Muscle of leg (tissue), 11 donors: ENCODE results near the gene ELK3. TPM values are rescaled to one million over a fixed set of nuclear protein-coding genes. Genes with fewer than 3 reads are reported as not detected.

Experiments
- DNase-seq: peaks from one replicate; pipeline ENCODE4 v3.0.0; 2013
- H3K27ac ChIP-seq: one replicate; pipeline ENCODE4 v1.5.1; 2013; ENCODE audit warnings: mild to moderate bottlenecking, low read length, control low read depth
- H3K27me3 ChIP-seq: one replicate; pipeline ENCODE4 v1.6.1; 2013; ENCODE audit warnings: low read length; ENCODE audit not compliant: control insufficient read depth, insufficient read depth
- H3K36me3 ChIP-seq: one replicate; pipeline ENCODE4 v1.6.1; 2013; ENCODE audit warnings: low read length; ENCODE audit not compliant: control insufficient read depth, insufficient read depth
- H3K4me1 ChIP-seq: one replicate; pipeline ENCODE4 v1.6.1; 2013; ENCODE audit warnings: low read length; ENCODE audit not compliant: control insufficient read depth, insufficient read depth
- H3K4me3 ChIP-seq: one replicate; pipeline ENCODE4 v1.5.1; 2013; ENCODE audit warnings: low read length, control low read depth
- H3K9me3 ChIP-seq: replicated peaks from 2 replicates; pipeline ENCODE4 v1.6.1; 2013; ENCODE audit warnings: low read depth, low read length; ENCODE audit not compliant: control insufficient read depth
- WGBS: methylation state at CpG from one replicate; pipeline ENCODE4 v1.1.5; 2013; ENCODE audit warnings: missing lambda C conversion rate; ENCODE audit not compliant: insufficient coverage; 5-methylcytosine and 5-hydroxymethylcytosine counted together
- polyA plus RNA-seq, 8 donors: library from polyadenylated mRNA; unstranded; fragments of 120-200 nt; gene quantifications; one replicate each; pipeline versions ENCODE4 v1.2.1 to v1.2.3, GENCODE V29; 2013; ENCODE audit warnings: inconsistent platforms in 1 of 8, low replicate concordance in 1 of 8; ENCODE audit not compliant: insufficient read length in 8 of 8, insufficient read depth in 1 of 8
- total RNA-seq: library from RNA; stranded (reverse); fragments of 120-200 nt; gene quantifications from one replicate; pipeline ENCODE4 v1.2.4, GENCODE V29; 2013

The ELK3 gene
- total and polyA plus RNA-seq, 9 donors: 19.8 to 55.5 (median 40.2) TPM

GRCh38 chr12:96185914-96186313, 8.3 kb upstream of the ELK3 start:
- 84% methylated on average over 3 of the region's 4 CpGs for WGBS
- H3K4me3 ChIP-seq: no peak overlapping the region
- no peaks in the 10 kb centered on the region for H3K36me3 ChIP-seq
- no peak for DNase-seq
- H3K9me3 ChIP-seq: no peaks in the 10 kb centered on the region
- no peaks in the 10 kb centered on the region for H3K4me1 ChIP-seq
- H3K27me3 ChIP-seq: no peaks in the 10 kb centered on the region
- no peak overlapping the region for H3K27ac ChIP-seq

GRCh38 chr12:96186607-96187301, 7.4 kb upstream of the ELK3 start:
- H3K36me3 ChIP-seq: no peaks in the 10 kb centered on the region
- WGBS: 48% methylated on average over 6 of the region's 10 CpGs
- no peak for DNase-seq
- H3K4me1 ChIP-seq: no peaks in the 10 kb centered on the region
- H3K27me3 ChIP-seq: no peaks in the 10 kb centered on the region
- no peak overlapping the region for H3K27ac ChIP-seq
- H3K4me3 ChIP-seq: no peak overlapping the region
- no peaks in the 10 kb centered on the region for H3K9me3 ChIP-seq

GRCh38 chr12:96187956-96188355, 6.2 kb upstream of the ELK3 start:
- no peaks in the 10 kb centered on the region for H3K36me3 ChIP-seq
- no peak overlapping the region for H3K27ac ChIP-seq
- no peaks in the 10 kb centered on the region for H3K27me3 ChIP-seq
- H3K9me3 ChIP-seq: no peaks in the 10 kb centered on the region
- no CpG with 5 or more reads among the region's 2 CpGs for WGBS
- DNase-seq: no peak
- H3K4me1 ChIP-seq: no peaks in the 10 kb centered on the region
- no peak overlapping the region for H3K4me3 ChIP-seq

- H3K36me3 ChIP-seq: no peaks in the 10 kb centered on the region
- no peak for DNase-seq
- no peak overlapping the region for H3K4me3 ChIP-seq
- peaks cover 8% of the 10 kb centered on the region for H3K4me1 ChIP-seq
- no peak overlapping the region for H3K27ac ChIP-seq
- peaks cover 2% of the 10 kb centered on the region for H3K27me3 ChIP-seq
- 100% methylated on average over 1 of the region's 5 CpGs for WGBS
- H3K9me3 ChIP-seq: no peaks in the 10 kb centered on the region
Measured at GRCh38 chr12:96189781-96190180, 4.4 kb upstream of the ELK3 start.

- Histone ChIP-seq H3K27ac (no peak overlapping the region), H3K36me3 (no peaks in the 10 kb centered on the region), H3K27me3 (peaks cover 5% of the 10 kb centered on the region), H3K4me1 (peaks cover 11% of the 10 kb centered on the region), H3K4me3 (no peak overlapping the region), H3K9me3 (no peaks in the 10 kb centered on the region)
- DNase-seq: no peak
- WGBS: 78% methylated on average over 6 of the region's 10 CpGs
Measured at GRCh38 chr12:96190413-96191108, 3.6 kb upstream of the ELK3 start.

- WGBS: 50% methylated on average over 4 of the region's 9 CpGs
- Histone ChIP-seq H3K4me3 (no peak overlapping the region), H3K9me3 (no peaks in the 10 kb centered on the region), H3K27ac (no peak overlapping the region), H3K4me1 (peaks cover 17% of the 10 kb centered on the region), H3K27me3 (peaks cover 5% of the 10 kb centered on the region), H3K36me3 (no peaks in the 10 kb centered on the region)
- no peak for DNase-seq
Measured at GRCh38 chr12:96192926-96193573, 1.1 kb upstream of the ELK3 start.

- Histone ChIP-seq H3K36me3 (no peaks in the 10 kb centered on the region), H3K4me1 (peaks cover 17% of the 10 kb centered on the region), H3K27ac (peak overlapping the region; percentile 85), H3K9me3 (no peaks in the 10 kb centered on the region), H3K27me3 (peaks cover 5% of the 10 kb centered on the region), H3K4me3 (peak overlapping the region; percentile 84)
- DNase-seq: no peak
- WGBS: 2% methylated on average over 14 of the region's 24 CpGs
Measured at GRCh38 chr12:96194576-96194889, 358 bp downstream of the ELK3 start.

GRCh38 chr12:96194971-96195844, 1.0 kb downstream of the ELK3 start:
- under 1% methylated on average over 37 of the region's 44 CpGs for WGBS
- peak overlapping the region; percentile 79 for H3K27ac ChIP-seq
- H3K27me3 ChIP-seq: peaks cover 5% of the 10 kb centered on the region
- H3K4me1 ChIP-seq: peaks cover 17% of the 10 kb centered on the region
- peak; percentile 87 for DNase-seq
- H3K4me3 ChIP-seq: peak overlapping the region; percentile 78
- H3K36me3 ChIP-seq: no peaks in the 10 kb centered on the region
- no peaks in the 10 kb centered on the region for H3K9me3 ChIP-seq

- 0% methylated on average over 2 of the region's 14 CpGs for WGBS
- peaks cover 5% of the 10 kb centered on the region for H3K27me3 ChIP-seq
- peak; percentile 83 for DNase-seq
- H3K27ac ChIP-seq: peak overlapping the region; percentile 79
- peak overlapping the region; percentile 78 for H3K4me3 ChIP-seq
- peaks cover 17% of the 10 kb centered on the region for H3K4me1 ChIP-seq
- H3K36me3 ChIP-seq: no peaks in the 10 kb centered on the region
- no peaks in the 10 kb centered on the region for H3K9me3 ChIP-seq
Measured at GRCh38 chr12:96195845-96196451, 1.8 kb downstream of the ELK3 start.
